Parathyroid adenoma (tissue), 2 donors: ENCODE results near the gene ELMOD3.
A peak's percentile ranks its signal among the peaks of the same experiment; 100 is the strongest.
"Not testable (repeated sequence)": the region's sequence is repeated elsewhere in the genome, so short reads cannot be mapped to it uniquely, and the experiment has no call there.

Experiments
- H2AFZ ChIP-seq: fragments of 300-600 bp; sonication (generic); one replicate; pipeline ENCODE4 v1.7.0; 2017; ENCODE audit warnings: antibody characterized with exemption, mild to moderate bottlenecking
- H3K27ac ChIP-seq: fragments of 300-600 bp; sonication (generic); one replicate; pipeline ENCODE4 v1.7.0; 2017
- H3K27me3 ChIP-seq: fragments of 300-600 bp; sonication (generic); one replicate; pipeline ENCODE4 v1.7.0; 2017; ENCODE audit warnings: low read length; ENCODE audit not compliant: control insufficient read depth, insufficient read depth
- H3K36me3 ChIP-seq: fragments of 300-600 bp; sonication (generic); one replicate; pipeline ENCODE4 v1.7.0; 2017; ENCODE audit warnings: low read length; ENCODE audit not compliant: control insufficient read depth, insufficient read depth
- H3K4me1 ChIP-seq: fragments of 300-600 bp; sonication (generic); one replicate; pipeline ENCODE4 v1.7.0; 2017; ENCODE audit warnings: control low read depth
- H3K4me2 ChIP-seq: fragments of 300-600 bp; sonication (generic); one replicate; pipeline ENCODE4 v1.7.0; 2017; ENCODE audit warnings: low read length
- H3K4me3 ChIP-seq: fragments of 300-600 bp; sonication (generic); one replicate; pipeline ENCODE4 v1.7.0; 2017; ENCODE audit warnings: low read depth, low read length
- H3K79me2 ChIP-seq: fragments of 300-600 bp; sonication (generic); one replicate; pipeline ENCODE4 v1.7.0; 2017; ENCODE audit warnings: control low read depth
- H3K9ac ChIP-seq: fragments of 300-600 bp; sonication (generic); one replicate; pipeline ENCODE4 v1.7.0; 2017; ENCODE audit warnings: mild to moderate bottlenecking
- H3K9me3 ChIP-seq: fragments of 300-600 bp; sonication (generic); one replicate; pipeline ENCODE4 v1.7.0; 2017; ENCODE audit warnings: low read length; ENCODE audit not compliant: control insufficient read depth
- CTCF ChIP-seq: fragments of 300-600 bp; sonication (generic); IDR thresholded peaks from one replicate; pipeline ENCODE4 v1.7.0; 2017; ENCODE audit warnings: antibody characterized with exemption, mild to moderate bottlenecking
- donor health status: primary hyperparathyroidism.

ELMOD3 gene

GRCh38 chr2:85329181-85329651, 25.4 kb upstream of the ELMOD3 start:
- Histone ChIP-seq H3K27ac (no peak overlapping the region), H3K4me3 (peak overlapping the region; percentile 96), H3K36me3 (no peaks in the 10 kb centered on the region), H3K79me2 (peaks cover 21% of the 10 kb centered on the region), H3K27me3 (no peaks in the 10 kb centered on the region), H3K4me2 (no peak overlapping the region), H3K9me3 (no peaks in the 10 kb centered on the region), H2AFZ (no peak overlapping the region), H3K9ac (no peak overlapping the region), H3K4me1 (peaks cover 26% of the 10 kb centered on the region)
- no peak for TF ChIP-seq CTCF

- H3K4me1 ChIP-seq: peaks cover 25% of the 10 kb centered on the region
- H3K27me3 ChIP-seq, H3K36me3 ChIP-seq, H3K9ac ChIP-seq, H3K4me2 ChIP-seq, H3K9me3 ChIP-seq, H3K4me3 ChIP-seq, H3K27ac ChIP-seq, H2AFZ ChIP-seq: not testable (repeated sequence)
- peaks cover 21% of the 10 kb centered on the region for H3K79me2 ChIP-seq
Measured at GRCh38 chr2:85329701-85330100, 24.9 kb upstream of the ELMOD3 start.

- no peak overlapping the region for H3K27ac ChIP-seq
- no peaks in the 10 kb centered on the region for H3K36me3 ChIP-seq
- H3K27me3 ChIP-seq: no peaks in the 10 kb centered on the region
- no peak overlapping the region for H3K9ac ChIP-seq
- peaks cover 14% of the 10 kb centered on the region for H3K79me2 ChIP-seq
- no peak overlapping the region for H2AFZ ChIP-seq
- peaks cover 12% of the 10 kb centered on the region for H3K4me1 ChIP-seq
- H3K4me2 ChIP-seq: no peak overlapping the region
- TF ChIP-seq CTCF: no peak
- H3K4me3 ChIP-seq: no peak overlapping the region
- H3K9me3 ChIP-seq: no peaks in the 10 kb centered on the region
Measured at GRCh38 chr2:85330839-85331636, 23.5 kb upstream of the ELMOD3 start.

- H3K79me2 ChIP-seq, H3K27ac ChIP-seq, H3K4me3 ChIP-seq, H3K9ac ChIP-seq, H3K4me1 ChIP-seq, H3K36me3 ChIP-seq, H3K9me3 ChIP-seq, H3K4me2 ChIP-seq, H3K27me3 ChIP-seq, H2AFZ ChIP-seq: not testable (repeated sequence)
Measured at GRCh38 chr2:85333877-85334276, 20.7 kb upstream of the ELMOD3 start.

- Histone ChIP-seq H3K4me3 (no peak overlapping the region), H3K9me3 (no peaks in the 10 kb centered on the region), H3K4me2 (no peak overlapping the region), H3K27ac (no peak overlapping the region), H2AFZ (no peak overlapping the region), H3K9ac (no peak overlapping the region), H3K36me3 (no peaks in the 10 kb centered on the region), H3K27me3 (no peaks in the 10 kb centered on the region), H3K4me1 (no peaks in the 10 kb centered on the region), H3K79me2 (no peaks in the 10 kb centered on the region)
- TF ChIP-seq CTCF: no peak
Measured at GRCh38 chr2:85334928-85335327, 19.6 kb upstream of the ELMOD3 start.
